HG03139 (cell line): ENCODE data around the gene GPR75.

ENCODE experiments used
- ATAC-seq: cut with Tn5 transposase; IDR thresholded peaks from one replicate; pipeline ENCODE4 v1.9.1; 2021; ENCODE audit not compliant: unreplicated experiment

Gene GPR75

GRCh38 chr2:53811601-53812000 is 48.2 kb downstream of the GPR75 start:
- ATAC-seq: no peak
